ENCODE results near the gene TSPAN14. TPM values are rescaled to one million over a fixed set of nuclear protein-coding genes. Genes with fewer than 3 reads are reported as not detected.

Gene TSPAN14
- total RNA-seq, 1 experiment from 2014 or later, result not detected

DNA sequence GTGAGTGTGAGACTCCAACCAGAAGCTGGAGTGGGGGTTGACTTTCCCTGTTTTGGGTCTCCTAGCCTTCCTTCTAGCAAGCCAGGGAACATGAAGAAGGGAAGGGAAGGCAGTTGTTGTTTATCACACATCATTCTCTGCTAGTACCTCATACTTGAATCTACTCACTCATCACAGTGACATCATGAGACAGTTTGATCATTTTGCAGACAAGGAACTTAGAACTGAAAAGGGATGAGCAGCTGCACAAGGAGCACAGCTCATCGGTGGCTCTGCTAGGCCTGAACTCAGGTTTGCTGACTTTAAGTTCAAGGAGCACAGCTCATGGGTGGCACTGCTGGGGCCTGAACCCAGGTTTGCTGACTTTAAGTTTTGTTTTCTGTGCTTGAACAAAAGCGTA lies 26.6 kb upstream of the TSPAN14 start:
- Histone ChIP-seq H3K4me2 (ENCODE audit: low read length) (no peak overlapping the region), H3K9me3 (ENCODE audit: low read length) (no peaks in the 10 kb centered on the region), H3K4me1 (ENCODE audit: insufficient read depth, low read length) (no peaks in the 10 kb centered on the region), H3K4me3 (ENCODE audit: low read length) (no peak overlapping the region), H2AFZ (ENCODE audit: low read length) (no peak overlapping the region), H3K36me3 (ENCODE audit: low read depth, low read length) (no peaks in the 10 kb centered on the region), H4K20me1 (ENCODE audit: low read length) (no peaks in the 10 kb centered on the region), H3K79me2 (ENCODE audit: low read length) (no peaks in the 10 kb centered on the region), H3K27ac (ENCODE audit: low read length) (no peak overlapping the region), H3K27me3 (ENCODE audit: low read length) (no peaks in the 10 kb centered on the region), H3F3A (ENCODE audit: low read length, unreplicated experiment) (no peaks in the 10 kb centered on the region), H3K9ac (ENCODE audit: low read length) (no peak overlapping the region), H3K9me2 (replicated peaks; ENCODE audit: low read length) (no peaks in the 10 kb centered on the region)
- TF ChIP-seq EZH2phosphoT487 (IDR thresholded peaks at IDR 0.05; ENCODE audit: borderline replicate concordance, low read length) (no peak), EZH2 (IDR thresholded peaks at IDR 0.05; ENCODE audit: low read length, unreplicated experiment) (no peak)
- TF ChIP-seq, protein P1, sequence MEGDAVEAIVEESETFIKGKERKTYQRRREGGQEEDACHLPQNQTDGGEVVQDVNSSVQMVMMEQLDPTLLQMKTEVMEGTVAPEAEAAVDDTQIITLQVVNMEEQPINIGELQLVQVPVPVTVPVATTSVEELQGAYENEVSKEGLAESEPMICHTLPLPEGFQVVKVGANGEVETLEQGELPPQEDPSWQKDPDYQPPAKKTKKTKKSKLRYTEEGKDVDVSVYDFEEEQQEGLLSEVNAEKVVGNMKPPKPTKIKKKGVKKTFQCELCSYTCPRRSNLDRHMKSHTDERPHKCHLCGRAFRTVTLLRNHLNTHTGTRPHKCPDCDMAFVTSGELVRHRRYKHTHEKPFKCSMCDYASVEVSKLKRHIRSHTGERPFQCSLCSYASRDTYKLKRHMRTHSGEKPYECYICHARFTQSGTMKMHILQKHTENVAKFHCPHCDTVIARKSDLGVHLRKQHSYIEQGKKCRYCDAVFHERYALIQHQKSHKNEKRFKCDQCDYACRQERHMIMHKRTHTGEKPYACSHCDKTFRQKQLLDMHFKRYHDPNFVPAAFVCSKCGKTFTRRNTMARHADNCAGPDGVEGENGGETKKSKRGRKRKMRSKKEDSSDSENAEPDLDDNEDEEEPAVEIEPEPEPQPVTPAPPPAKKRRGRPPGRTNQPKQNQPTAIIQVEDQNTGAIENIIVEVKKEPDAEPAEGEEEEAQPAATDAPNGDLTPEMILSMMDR (conservative IDR thresholded peaks at IDR 0.05; ENCODE audit: low read depth, low read length), result no peak
- ChIA-PET CTCF (no interaction called here), POLR2A (ENCODE audit: unreplicated experiment) (no interaction called here)
- intact Hi-C loops (cut with micrococcal nuclease), result no loop called here
- DNase-seq, result no peak
- no peak for ATAC-seq
- no TSS peak for BruUV-seq (replicated peaks)

DNA sequence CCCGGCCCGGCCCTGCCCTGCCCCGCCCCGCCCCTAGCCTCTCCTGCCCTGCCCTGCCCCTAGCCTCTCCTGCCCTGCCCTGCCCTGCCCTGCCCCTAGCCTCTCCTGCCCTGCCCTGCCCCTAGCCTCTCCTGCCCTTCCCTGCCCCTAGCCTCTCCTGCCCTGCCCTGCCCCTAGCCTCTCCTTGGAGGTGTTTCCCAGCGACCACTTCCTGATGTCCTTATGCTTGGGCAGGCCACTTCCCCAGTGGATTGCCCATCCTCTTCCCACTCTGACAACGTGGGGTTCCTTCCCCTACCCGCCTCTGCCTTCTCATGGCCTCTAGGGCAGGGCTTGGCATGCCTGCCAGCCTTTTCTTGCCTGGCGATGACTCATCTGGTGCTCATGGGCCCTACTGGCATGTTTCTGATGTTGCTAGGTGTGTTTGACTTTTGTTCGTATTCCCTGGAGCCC lies 24.6 kb upstream of the TSPAN14 start:
- H3K9ac ChIP-seq (ENCODE audit: low read length), result no peak overlapping the region
- no peaks in the 10 kb centered on the region for H3K27me3 ChIP-seq (ENCODE audit: low read length)
- no peaks in the 10 kb centered on the region for H3F3A ChIP-seq (ENCODE audit: low read length, unreplicated experiment)
- no peaks in the 10 kb centered on the region for H3K9me3 ChIP-seq (ENCODE audit: low read length)
- no peaks in the 10 kb centered on the region for H3K79me2 ChIP-seq (ENCODE audit: low read length)
- no peaks in the 10 kb centered on the region for H3K9me2 ChIP-seq (replicated peaks; ENCODE audit: low read length)
- no TSS peak for BruUV-seq (replicated peaks)
- no peak for DNase-seq
- H3K4me2 ChIP-seq (ENCODE audit: low read length), result no peak overlapping the region
- TF ChIP-seq, protein P1 (conservative IDR thresholded peaks at IDR 0.05; ENCODE audit: low read depth, low read length), result no peak
- no peak for TF ChIP-seq EZH2 (IDR thresholded peaks at IDR 0.05; ENCODE audit: low read length, unreplicated experiment)
- TF ChIP-seq EZH2phosphoT487 (IDR thresholded peaks at IDR 0.05; ENCODE audit: borderline replicate concordance, low read length), result no peak
- H3K27ac ChIP-seq (ENCODE audit: low read length), result no peak overlapping the region
- no peak overlapping the region for H2AFZ ChIP-seq (ENCODE audit: low read length)
- no peak for ATAC-seq
- intact Hi-C loops (cut with micrococcal nuclease), result no loop called here
- no peaks in the 10 kb centered on the region for H3K4me1 ChIP-seq (ENCODE audit: insufficient read depth, low read length)
- POLR2A ChIA-PET (ENCODE audit: unreplicated experiment), result no interaction called here
- no peak overlapping the region for H3K4me3 ChIP-seq (ENCODE audit: low read length)
- no peaks in the 10 kb centered on the region for H3K36me3 ChIP-seq (ENCODE audit: low read depth, low read length)
- no peaks in the 10 kb centered on the region for H4K20me1 ChIP-seq (ENCODE audit: low read length)
- CTCF ChIA-PET, result no interaction called here

DNA sequence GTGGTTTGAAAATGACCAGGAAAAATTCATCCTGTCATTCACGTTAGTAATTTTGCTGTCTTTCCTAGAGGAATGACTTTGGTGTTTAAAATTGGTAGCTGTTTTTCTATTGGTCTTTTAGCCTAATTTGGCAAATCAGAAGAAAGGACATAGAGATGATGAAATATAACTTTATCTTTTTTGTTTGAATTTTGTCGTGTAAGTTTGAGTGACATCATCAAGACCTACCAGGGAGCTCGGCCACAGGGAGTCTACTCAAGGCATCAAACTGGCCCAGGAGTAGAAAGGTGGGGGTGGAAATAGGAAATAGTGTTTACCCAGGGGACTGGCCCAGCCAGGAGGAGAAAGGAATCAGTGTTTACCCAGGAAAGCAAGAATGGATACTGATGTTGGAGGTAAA lies 21.0 kb upstream of the TSPAN14 start:
- ATAC-seq, result no peak
- Histone ChIP-seq H3K27me3 (ENCODE audit: low read length) (no peaks in the 10 kb centered on the region), H3K9me2 (replicated peaks; ENCODE audit: low read length) (no peaks in the 10 kb centered on the region), H4K20me1 (ENCODE audit: low read length) (no peaks in the 10 kb centered on the region), H3K9ac (ENCODE audit: low read length) (no peak overlapping the region), H3K4me2 (ENCODE audit: low read length) (no peak overlapping the region), H3K9me3 (ENCODE audit: low read length) (no peaks in the 10 kb centered on the region), H3K4me1 (ENCODE audit: insufficient read depth, low read length) (no peaks in the 10 kb centered on the region), H3F3A (ENCODE audit: low read length, unreplicated experiment) (no peaks in the 10 kb centered on the region), H3K4me3 (ENCODE audit: low read length) (no peak overlapping the region), H2AFZ (ENCODE audit: low read length) (no peak overlapping the region), H3K79me2 (ENCODE audit: low read length) (no peaks in the 10 kb centered on the region), H3K27ac (ENCODE audit: low read length) (no peak overlapping the region), H3K36me3 (ENCODE audit: low read depth, low read length) (no peaks in the 10 kb centered on the region)
- ChIA-PET POLR2A (ENCODE audit: unreplicated experiment) (no interaction called here), CTCF (no interaction called here)
- no peak for TF ChIP-seq EZH2phosphoT487 (IDR thresholded peaks at IDR 0.05; ENCODE audit: borderline replicate concordance, low read length)
- no peak for TF ChIP-seq EZH2 (IDR thresholded peaks at IDR 0.05; ENCODE audit: low read length, unreplicated experiment)
- TF ChIP-seq, protein P1 (conservative IDR thresholded peaks at IDR 0.05; ENCODE audit: low read depth, low read length), result no peak
- intact Hi-C loops (cut with micrococcal nuclease), result no loop called here
- BruUV-seq (replicated peaks), result no TSS peak
- no peak for DNase-seq

All from PC-3 (cell line).